DND-41 (cell line): ENCODE data around the gene MX2.

Experiments
- EZH2 ChIP-seq: IDR thresholded peaks from 3 replicates; pipeline ENCODE4 v1.6.1; 2012; ENCODE audit warnings: borderline replicate concordance, low read depth, mild to moderate bottlenecking, moderate library complexity, low read length, inconsistent platforms; ENCODE audit not compliant: severe bottlenecking
- TF ChIP-seq, protein P1 (sequence below): IDR thresholded peaks from 2 replicates; pipeline ENCODE4 v1.5.1; 2012; ENCODE audit warnings: borderline replicate concordance, low read length, moderate library complexity, mild to moderate bottlenecking; ENCODE audit not compliant: poor library complexity, severe bottlenecking; ENCODE audit errors: extremely low read depth

DNA sequence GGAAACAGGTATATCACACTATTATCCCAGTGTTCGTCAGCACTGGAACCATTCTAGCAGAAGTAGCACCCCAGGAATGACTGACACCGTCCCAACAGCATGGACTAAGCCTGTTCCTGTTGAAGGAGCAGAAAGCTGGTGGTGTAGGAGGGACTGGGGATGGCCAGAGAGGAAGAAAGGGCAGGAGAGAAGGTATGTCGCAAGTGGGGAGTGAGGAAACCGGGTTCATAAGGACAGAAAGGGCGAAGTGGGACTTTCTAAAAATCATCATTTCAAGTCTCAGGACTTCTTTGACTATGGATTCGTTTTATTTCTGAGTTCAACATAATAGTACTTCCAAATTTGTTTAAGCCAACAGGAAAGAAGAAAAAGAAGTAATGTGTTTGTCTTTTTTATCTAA, 44.5 kb downstream of the MX2 start:
- TF ChIP-seq, protein P1, sequence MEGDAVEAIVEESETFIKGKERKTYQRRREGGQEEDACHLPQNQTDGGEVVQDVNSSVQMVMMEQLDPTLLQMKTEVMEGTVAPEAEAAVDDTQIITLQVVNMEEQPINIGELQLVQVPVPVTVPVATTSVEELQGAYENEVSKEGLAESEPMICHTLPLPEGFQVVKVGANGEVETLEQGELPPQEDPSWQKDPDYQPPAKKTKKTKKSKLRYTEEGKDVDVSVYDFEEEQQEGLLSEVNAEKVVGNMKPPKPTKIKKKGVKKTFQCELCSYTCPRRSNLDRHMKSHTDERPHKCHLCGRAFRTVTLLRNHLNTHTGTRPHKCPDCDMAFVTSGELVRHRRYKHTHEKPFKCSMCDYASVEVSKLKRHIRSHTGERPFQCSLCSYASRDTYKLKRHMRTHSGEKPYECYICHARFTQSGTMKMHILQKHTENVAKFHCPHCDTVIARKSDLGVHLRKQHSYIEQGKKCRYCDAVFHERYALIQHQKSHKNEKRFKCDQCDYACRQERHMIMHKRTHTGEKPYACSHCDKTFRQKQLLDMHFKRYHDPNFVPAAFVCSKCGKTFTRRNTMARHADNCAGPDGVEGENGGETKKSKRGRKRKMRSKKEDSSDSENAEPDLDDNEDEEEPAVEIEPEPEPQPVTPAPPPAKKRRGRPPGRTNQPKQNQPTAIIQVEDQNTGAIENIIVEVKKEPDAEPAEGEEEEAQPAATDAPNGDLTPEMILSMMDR = no peak
- TF ChIP-seq EZH2 = no peak
